GM20431 (cell line): ENCODE measurements around the gene KIF2A.

Experiments used
- in situ Hi-C: fragments of 300-500 bp; cut with MseI, MboI; formaldehyde crosslinking; loops from one replicate; pipeline ENCODE4 v1.15.0; 2020; ENCODE audit warnings: low sequenced_read_pairs; ENCODE audit not compliant: unreplicated experiment

Gene KIF2A

GRCh38 chr5:62305715-62306322 lies at the start of gene KIF2A:
KIF2A (plus strand) TSS chr5:62306206; CDS start chr5:62306473, 267 bp downstream.
- in situ Hi-C loops, result no loop called here

- in situ Hi-C loops, result no loop called here
Measured at GRCh38 chr5:62257020-62257367, 49.0 kb upstream of the KIF2A start.

GRCh38 chr5:62258654-62259053 lies 47.4 kb upstream of the KIF2A start:
- in situ Hi-C loops, result no loop called here

- in situ Hi-C loops, result no loop called here
Measured at GRCh38 chr5:62259699-62260250, 46.2 kb upstream of the KIF2A start.

GRCh38 chr5:62260513-62260912 lies 45.5 kb upstream of the KIF2A start:
- in situ Hi-C loops, result no loop called here

- in situ Hi-C loops, result no loop called here
Measured at GRCh38 chr5:62263401-62263800, 42.6 kb upstream of the KIF2A start.

- in situ Hi-C loops, result no loop called here
Measured at GRCh38 chr5:62265648-62266112, 40.3 kb upstream of the KIF2A start.

GRCh38 chr5:62266573-62266972 lies 39.4 kb upstream of the KIF2A start:
- in situ Hi-C loops, result no loop called here

GRCh38 chr5:62268234-62268633 lies 37.8 kb upstream of the KIF2A start:
- in situ Hi-C loops, result no loop called here

- in situ Hi-C loops, result no loop called here
Measured at GRCh38 chr5:62268792-62269191, 37.2 kb upstream of the KIF2A start.

GRCh38 chr5:62271370-62271769 lies 34.6 kb upstream of the KIF2A start:
- in situ Hi-C loops, result no loop called here

- in situ Hi-C loops, result no loop called here
Measured at GRCh38 chr5:62271870-62272269, 34.1 kb upstream of the KIF2A start.

GRCh38 chr5:62273687-62274086 lies 32.3 kb upstream of the KIF2A start:
- in situ Hi-C loops, result no loop called here

- in situ Hi-C loops, result no loop called here
Measured at GRCh38 chr5:62275581-62275980, 30.4 kb upstream of the KIF2A start.

GRCh38 chr5:62281411-62281810 lies 24.6 kb upstream of the KIF2A start:
- in situ Hi-C loops, result no loop called here

GRCh38 chr5:62282064-62282463 lies 23.9 kb upstream of the KIF2A start:
- in situ Hi-C loops, result no loop called here

GRCh38 chr5:62283005-62283404 lies 23.0 kb upstream of the KIF2A start:
- in situ Hi-C loops, result no loop called here

- in situ Hi-C loops, result no loop called here
Measured at GRCh38 chr5:62283861-62284260, 22.1 kb upstream of the KIF2A start.

GRCh38 chr5:62284946-62285891 lies 20.8 kb upstream of the KIF2A start:
- in situ Hi-C loops, result no loop called here

- in situ Hi-C loops, result no loop called here
Measured at GRCh38 chr5:62286834-62287233, 19.2 kb upstream of the KIF2A start.

GRCh38 chr5:62287237-62287636 lies 18.8 kb upstream of the KIF2A start:
- in situ Hi-C loops, result no loop called here
